ACC112 (cell line): Measurements from ENCODE around the gene POLR1B.
"Not testable (repeated sequence)": the region's sequence is repeated elsewhere in the genome, so short reads cannot be mapped to it uniquely, and the experiment has no call there.

Experiments used
- H2AFZ ChIP-seq: fragments of 200-600 bp; sonication (generic); one replicate; pipeline ENCODE4 v1.6.0; 2017; ENCODE audit warnings: antibody characterized with exemption, low read length; ENCODE audit not compliant: unreplicated experiment
- H3K27ac ChIP-seq: fragments of 200-600 bp; sonication (generic); 2 replicates; pipeline ENCODE4 v1.5.1; 2014; ENCODE audit warnings: low read depth, mild to moderate bottlenecking, antibody characterized with exemption, low read length, moderate library complexity
- H3K27me3 ChIP-seq: fragments of 200-600 bp; sonication (generic); 2 replicates; pipeline ENCODE4 v1.6.1; 2014; ENCODE audit warnings: mild to moderate bottlenecking, antibody characterized with exemption, low read length, moderate library complexity, mixed read lengths; ENCODE audit not compliant: insufficient read depth
- H3K36me3 ChIP-seq: fragments of 200-600 bp; sonication (generic); 2 replicates; pipeline ENCODE4 v1.6.1; 2016; ENCODE audit warnings: mild to moderate bottlenecking, antibody characterized with exemption, low read length, moderate library complexity, mixed read lengths; ENCODE audit not compliant: insufficient read depth
- H3K4me1 ChIP-seq: fragments of 200-600 bp; sonication (generic); one replicate; pipeline ENCODE4 v1.6.1; 2016; ENCODE audit warnings: low read length, mixed read lengths; ENCODE audit not compliant: insufficient read depth, unreplicated experiment, control insufficient read depth
- H3K4me3 ChIP-seq: fragments of 200-600 bp; sonication (generic); 2 replicates; pipeline ENCODE4 v1.5.1; 2014; ENCODE audit warnings: mild to moderate bottlenecking, low read depth, low read length
- H3K79me2 ChIP-seq: fragments of 200-600 bp; sonication (generic); one replicate; pipeline ENCODE4 v1.6.0; 2016; ENCODE audit warnings: low read length; ENCODE audit not compliant: control insufficient read depth, unreplicated experiment, insufficient read depth

POLR1B gene

GRCh38 chr2:112520234-112520783, 22.0 kb upstream of the POLR1B start:
- H3K36me3 ChIP-seq: peaks cover 23% of the 10 kb centered on the region; the same call in 1 of the 2 replicates
- H3K27ac ChIP-seq: no peak overlapping the region
- no peak overlapping the region for H2AFZ ChIP-seq
- H3K79me2 ChIP-seq: peaks cover 6% of the 10 kb centered on the region
- H3K4me1 ChIP-seq: no peaks in the 10 kb centered on the region
- H3K27me3 ChIP-seq: no peaks in the 10 kb centered on the region
- no peak overlapping the region for H3K4me3 ChIP-seq

DNA sequence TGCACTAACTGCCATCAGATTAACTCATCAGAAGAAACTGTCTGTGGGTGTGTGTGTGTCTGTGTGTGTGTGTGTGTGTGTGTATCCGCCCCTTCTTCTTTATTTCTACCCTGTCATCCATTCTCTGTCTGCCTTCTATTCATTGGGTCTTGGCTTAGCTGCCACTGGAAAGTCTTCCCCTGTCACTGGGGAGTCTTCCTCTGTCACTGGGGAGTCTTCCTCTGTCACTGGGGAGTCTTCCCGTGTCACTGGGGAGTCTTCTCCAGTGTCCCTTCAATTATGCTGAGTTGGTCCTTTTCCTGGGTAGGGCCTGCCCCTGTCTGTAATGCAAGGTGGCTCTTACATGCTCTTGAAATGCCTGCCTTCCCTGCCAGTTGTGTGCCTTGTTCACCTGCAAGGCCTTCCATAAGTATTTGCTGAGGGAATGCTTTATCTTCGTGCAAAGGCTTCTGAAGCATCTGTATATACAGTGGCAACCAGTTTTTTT, 18.9 kb upstream of the POLR1B start:
- Histone ChIP-seq H3K27ac (no peak overlapping the region), H2AFZ (no peak overlapping the region), H3K4me3 (no peak overlapping the region), H3K36me3 (peaks cover 20% of the 10 kb centered on the region; the same call in 1 of the 2 replicates), H3K27me3 (no peaks in the 10 kb centered on the region), H3K4me1 (no peaks in the 10 kb centered on the region), H3K79me2 (peaks cover 2% of the 10 kb centered on the region)

DNA sequence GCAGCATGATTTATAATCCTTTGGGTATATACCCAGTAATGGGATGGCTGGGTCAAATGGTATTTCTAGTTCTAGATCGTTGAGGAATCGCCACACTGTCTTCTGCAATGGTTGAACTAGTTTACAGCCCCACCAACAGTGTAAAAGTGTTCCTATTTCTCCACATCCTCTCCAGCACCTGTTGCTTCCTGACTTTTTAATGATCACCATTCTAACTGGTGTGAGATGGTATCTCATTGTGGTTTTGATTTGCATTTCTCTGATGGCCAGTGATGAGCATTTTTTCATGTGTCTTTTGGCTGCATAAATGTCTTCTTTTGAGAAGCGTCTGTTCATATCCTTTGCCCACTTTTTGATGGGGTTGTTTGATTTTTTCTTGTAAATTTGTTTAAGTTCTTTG, 18.0 kb upstream of the POLR1B start:
- not testable (repeated sequence) for H3K4me1 ChIP-seq, H3K79me2 ChIP-seq, H3K27me3 ChIP-seq, H2AFZ ChIP-seq, H3K4me3 ChIP-seq, H3K27ac ChIP-seq
- H3K36me3 ChIP-seq: peaks cover 16% of the 10 kb centered on the region; the same call in 1 of the 2 replicates

GRCh38 chr2:112528541-112528940, 13.7 kb upstream of the POLR1B start:
- no peak overlapping the region for H3K4me3 ChIP-seq

DNA sequence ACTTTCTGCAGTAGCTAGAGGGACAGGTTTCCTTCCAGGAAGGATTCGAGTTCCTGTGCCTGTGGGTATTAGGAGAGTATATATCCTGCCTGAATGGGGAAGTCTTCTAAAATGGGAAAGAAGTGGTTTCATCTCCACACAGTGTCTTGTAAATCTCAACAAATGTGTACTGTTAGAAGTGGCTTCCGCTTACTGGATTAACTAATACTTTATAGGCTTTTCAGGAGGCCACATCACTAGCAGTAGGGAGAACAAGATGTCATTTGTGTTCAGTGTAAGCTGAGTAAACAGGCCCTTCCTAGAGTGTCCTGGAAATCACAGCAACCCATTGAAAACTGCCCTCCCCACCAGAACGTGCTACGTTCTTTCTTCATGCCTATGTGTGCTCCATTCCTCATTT, 12.5 kb upstream of the POLR1B start:
- Histone ChIP-seq H3K27ac (no peak overlapping the region), H2AFZ (no peak overlapping the region), H3K79me2 (no peaks in the 10 kb centered on the region), H3K27me3 (no peaks in the 10 kb centered on the region), H3K4me3 (no peak overlapping the region), H3K4me1 (no peaks in the 10 kb centered on the region), H3K36me3 (peaks cover 8% of the 10 kb centered on the region; the same call in 1 of the 2 replicates)

More at GRCh38 chr2:112528541-112528940, 13.7 kb upstream of the POLR1B start:
- H3K4me1 ChIP-seq: no peaks in the 10 kb centered on the region
- peaks cover 2% of the 10 kb centered on the region for H3K79me2 ChIP-seq
- no peak overlapping the region for H2AFZ ChIP-seq
- no peaks in the 10 kb centered on the region for H3K27me3 ChIP-seq
- no peak overlapping the region for H3K27ac ChIP-seq
- peaks cover 8% of the 10 kb centered on the region; the same call in 1 of the 2 replicates for H3K36me3 ChIP-seq

DNA sequence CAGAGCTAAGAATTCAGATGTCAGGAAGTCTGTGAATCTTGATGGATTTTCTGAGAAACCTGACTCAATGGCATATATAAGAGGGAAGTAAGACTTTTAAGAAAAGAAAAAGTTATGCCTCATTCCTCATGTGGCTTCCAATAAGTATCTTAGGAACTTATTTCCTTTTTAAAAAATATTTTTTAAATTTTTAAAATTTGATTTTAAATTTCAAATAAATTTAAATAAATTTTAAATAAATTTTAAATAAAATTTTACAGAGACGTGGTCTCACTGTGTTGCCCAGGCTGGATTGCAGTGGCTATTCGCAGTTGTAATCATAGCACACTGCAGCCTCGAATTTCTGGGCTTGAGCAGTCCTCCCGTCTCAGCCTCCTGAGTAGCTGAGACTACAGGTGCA, 11.5 kb upstream of the POLR1B start:
- Histone ChIP-seq H3K36me3 (peaks cover 8% of the 10 kb centered on the region; the same call in 1 of the 2 replicates), H3K79me2 (no peaks in the 10 kb centered on the region), H2AFZ (no peak overlapping the region), H3K27ac (no peak overlapping the region), H3K4me3 (no peak overlapping the region), H3K27me3 (no peaks in the 10 kb centered on the region), H3K4me1 (no peaks in the 10 kb centered on the region)

DNA sequence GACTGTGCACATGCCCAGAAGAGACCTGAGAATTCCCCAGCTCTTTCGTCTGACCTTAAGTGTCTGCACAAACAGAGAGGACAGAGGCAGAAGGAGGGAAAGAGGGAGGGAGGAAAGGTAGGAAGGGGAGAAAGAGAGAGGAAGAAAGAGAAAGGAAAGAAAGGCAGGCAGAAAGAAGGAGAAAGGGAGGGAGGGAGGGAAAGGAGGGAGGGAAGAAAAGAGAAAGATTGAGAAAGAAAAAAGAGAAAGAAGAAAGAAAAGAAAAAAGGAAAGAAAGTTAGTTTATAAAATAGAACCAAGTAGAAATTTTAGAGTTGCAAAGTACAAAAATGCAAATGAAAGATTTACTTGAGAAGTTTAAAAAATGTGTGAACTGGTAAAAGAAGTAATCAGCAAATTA, 7.4 kb upstream of the POLR1B start:
- Histone ChIP-seq H3K27me3 (no peaks in the 10 kb centered on the region), H2AFZ (no peak overlapping the region), H3K79me2 (no peaks in the 10 kb centered on the region), H3K4me1 (no peaks in the 10 kb centered on the region), H3K27ac (no peak overlapping the region), H3K4me3 (no peak overlapping the region), H3K36me3 (peaks cover 8% of the 10 kb centered on the region; the same call in 1 of the 2 replicates)

- H3K27me3 ChIP-seq, H3K36me3 ChIP-seq, H3K79me2 ChIP-seq, H2AFZ ChIP-seq, H3K4me1 ChIP-seq, H3K4me3 ChIP-seq, H3K27ac ChIP-seq: not testable (repeated sequence)
Observed at GRCh38 chr2:112536665-112537064, 5.6 kb upstream of the POLR1B start.

- no peak overlapping the region for H3K27ac ChIP-seq
Observed at GRCh38 chr2:112539306-112539705, 3.0 kb upstream of the POLR1B start.

DNA sequence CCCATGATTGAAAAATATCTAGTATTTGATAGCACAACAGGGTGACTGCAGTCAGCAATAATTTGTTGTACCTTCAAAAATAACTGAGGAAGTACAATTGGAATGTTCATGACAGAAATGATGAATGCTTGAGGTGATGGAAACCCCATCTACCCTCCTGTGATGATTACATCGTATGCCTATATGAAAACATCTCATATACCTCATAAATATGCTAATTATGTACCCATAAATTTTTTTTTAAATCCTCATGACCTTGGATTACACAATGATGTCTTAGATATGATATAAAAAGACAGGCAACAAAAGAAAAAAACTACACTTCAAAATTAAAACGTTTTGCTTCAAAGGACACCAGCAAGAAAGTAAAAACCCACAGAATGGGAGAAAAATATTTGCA, 1.4 kb upstream of the POLR1B start:
- H2AFZ ChIP-seq: peak overlapping the region; percentile 92
- H3K79me2 ChIP-seq: peaks cover 29% of the 10 kb centered on the region
- no peaks in the 10 kb centered on the region for H3K36me3 ChIP-seq
- H3K4me1 ChIP-seq: peaks cover 11% of the 10 kb centered on the region
- peak overlapping the region; percentile 96; the same call in 1 of the 2 replicates for H3K4me3 ChIP-seq
- H3K27me3 ChIP-seq: no peaks in the 10 kb centered on the region
- H3K27ac ChIP-seq: no peak overlapping the region

More at GRCh38 chr2:112539306-112539705, 3.0 kb upstream of the POLR1B start:
- H3K79me2 ChIP-seq: peaks cover 18% of the 10 kb centered on the region
- no peak overlapping the region for H2AFZ ChIP-seq
- H3K4me3 ChIP-seq: no peak overlapping the region
- peaks cover 11% of the 10 kb centered on the region for H3K4me1 ChIP-seq
- H3K36me3 ChIP-seq: no peaks in the 10 kb centered on the region
- H3K27me3 ChIP-seq: no peaks in the 10 kb centered on the region

DNA sequence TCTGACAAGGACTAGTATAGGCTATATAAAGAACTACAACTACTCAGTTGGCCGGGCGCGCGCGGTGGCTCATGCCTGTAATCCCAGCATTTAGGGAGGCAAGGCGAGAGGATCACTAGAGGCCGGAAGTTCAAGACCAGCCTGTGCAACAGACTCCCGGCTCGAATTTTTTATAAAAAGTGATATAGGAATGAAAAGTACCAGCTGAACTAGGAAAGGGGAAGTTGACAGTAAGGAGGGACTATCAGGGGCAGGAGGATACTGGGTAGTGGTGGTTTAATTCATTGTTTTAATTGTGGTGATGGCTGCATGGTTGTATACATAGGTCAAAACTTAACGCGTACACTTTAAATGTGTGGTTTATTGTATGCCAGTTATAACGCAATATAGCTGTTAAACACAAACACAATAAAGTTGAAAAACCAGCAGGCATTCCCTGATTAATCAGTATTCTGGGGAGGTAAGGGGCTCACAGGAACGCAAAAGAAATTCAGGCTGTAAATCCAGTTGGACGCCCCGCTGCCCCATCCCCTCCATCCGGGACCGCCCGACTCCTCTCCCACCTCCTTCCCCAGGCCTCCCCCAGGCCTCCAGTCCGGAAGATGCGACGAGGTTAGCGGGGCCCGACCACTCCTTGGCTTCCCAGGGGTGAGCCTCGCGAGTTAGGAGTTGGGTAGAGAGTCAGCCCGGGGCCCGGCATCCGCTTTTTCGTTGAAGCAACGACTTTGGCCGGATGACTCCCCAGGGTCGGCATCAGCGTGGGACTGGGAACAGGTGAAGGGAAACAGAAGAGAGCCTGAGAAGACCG, 746 bp upstream of the POLR1B start:
- H3K27me3 ChIP-seq: no peaks in the 10 kb centered on the region
- peaks cover 33% of the 10 kb centered on the region for H3K79me2 ChIP-seq
- peak overlapping the region; percentile 96 for H3K4me3 ChIP-seq
- H3K4me1 ChIP-seq: peaks cover 11% of the 10 kb centered on the region
- H3K36me3 ChIP-seq: no peaks in the 10 kb centered on the region
- H3K27ac ChIP-seq: peak overlapping the region; percentile 82
- peak overlapping the region; percentile 92 for H2AFZ ChIP-seq
